Measurements from ENCODE around the gene IL19.

GRCh38 chr1:206808615-206809014, 38.0 kb downstream of the IL19 start:
- TF ChIP-seq JUN (IDR thresholded peaks at IDR 0.05; ENCODE audit: borderline replicate concordance, insufficient read depth, insufficient read length, low read depth) = no peak
- TF ChIP-seq CTCF (IDR thresholded peaks at IDR 0.05; ENCODE audit: extremely low read depth in 1 of 2, insufficient read depth in 1 of 2, low read depth in 1 of 2, low read length in 2 of 2) = peak in 1 of 2 donors; percentile 21
- TF ChIP-seq POLR2AphosphoS5 (IDR thresholded peaks at IDR 0.05; ENCODE audit: insufficient read depth, low read depth, low read length) = no peak
- TF ChIP-seq EZH2 (IDR thresholded peaks at IDR 0.05; ENCODE audit: borderline replicate concordance, low read depth, low read length, severe bottlenecking) = no peak
- no peak for TF ChIP-seq POLR2A (IDR thresholded peaks at IDR 0.05; ENCODE audit: low read depth, low read length)
- no peak for TF ChIP-seq FOS (IDR thresholded peaks at IDR 0.05; ENCODE audit: borderline replicate concordance, insufficient read depth, low read length)
- TF ChIP-seq MAX (IDR thresholded peaks at IDR 0.05; ENCODE audit: insufficient read depth, insufficient read length) = no peak
- no peak for TF ChIP-seq MYC (IDR thresholded peaks at IDR 0.05; ENCODE audit: low read depth, low read length)
- no peak for TF ChIP-seq GATA2 (IDR thresholded peaks at IDR 0.05; ENCODE audit: insufficient read depth, insufficient read length, low read depth, low read length)

Measured in endothelial cell of umbilical vein (primary cell).